ENCODE data around the gene BCL2L1.

DNA sequence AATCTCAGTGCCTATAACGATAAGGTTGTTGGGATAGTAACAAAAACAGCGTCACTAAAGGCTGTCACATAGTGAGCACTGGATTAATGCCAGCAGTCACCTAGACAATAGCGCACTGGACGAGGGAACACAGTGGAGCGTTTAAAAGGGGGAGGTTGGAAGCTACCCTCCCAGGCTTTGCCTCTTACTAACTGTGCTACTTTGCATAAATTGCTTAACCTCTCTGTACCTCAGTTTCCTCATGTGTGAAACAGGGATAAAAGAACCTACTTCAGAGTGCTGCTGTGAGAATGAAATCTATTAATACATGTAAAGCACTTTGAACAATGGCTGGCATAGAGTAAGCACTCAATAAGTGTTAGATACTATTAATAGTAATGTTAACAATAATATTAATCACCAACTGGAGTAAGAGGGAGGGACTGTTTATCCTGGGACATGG lies 10.5 kb downstream of the BCL2L1 start:
- no peak for TF ChIP-seq POLR2A (IDR thresholded peaks at IDR 0.05; ENCODE audit: low read depth, low read length)
- no peak for TF ChIP-seq SPI1 (IDR thresholded peaks at IDR 0.05; ENCODE audit: low read depth, low read length)
- TF ChIP-seq TAF1 (IDR thresholded peaks at IDR 0.05; ENCODE audit: low read depth, low read length): no peak
- no peak for TF ChIP-seq POLR2AphosphoS5 (IDR thresholded peaks at IDR 0.05; ENCODE audit: low read depth, low read length)

Measured in GM12891 (cell line).